GM19099 (cell line): Measurements from ENCODE around the gene AZU1.

Experiments
- POLR2A ChIP-seq: IDR thresholded peaks from 3 replicates; pipeline ENCODE4 v1.6.1; 2011; ENCODE audit warnings: low read depth; ENCODE audit not compliant: insufficient read length; ENCODE audit errors: extremely low read depth

Gene AZU1

GRCh38 chr19:827710-828321 lies at the start of gene AZU1:
Gene AZU1 (plus strand): TSS chr19:827837. CDS start chr19:827847, 10 bp downstream.
- no peak for TF ChIP-seq POLR2A

GRCh38 chr19:778910-779653 lies 48.6 kb upstream of the AZU1 start:
- TF ChIP-seq POLR2A: no peak

GRCh38 chr19:780935-781334 lies 46.7 kb upstream of the AZU1 start:
- no peak for TF ChIP-seq POLR2A

GRCh38 chr19:781800-782184 lies 45.8 kb upstream of the AZU1 start:
- TF ChIP-seq POLR2A: no peak

- TF ChIP-seq POLR2A: no peak
Measured at GRCh38 chr19:782185-782877, 45.3 kb upstream of the AZU1 start.

- no peak for TF ChIP-seq POLR2A
Measured at GRCh38 chr19:782878-783668, 44.6 kb upstream of the AZU1 start.

GRCh38 chr19:784541-784940 lies 43.1 kb upstream of the AZU1 start:
- TF ChIP-seq POLR2A: no peak

- TF ChIP-seq POLR2A: no peak
Measured at GRCh38 chr19:787536-787935, 40.1 kb upstream of the AZU1 start.

- no peak for TF ChIP-seq POLR2A
Measured at GRCh38 chr19:788686-788982, 39.0 kb upstream of the AZU1 start.

- no peak for TF ChIP-seq POLR2A
Measured at GRCh38 chr19:788983-789700, 38.5 kb upstream of the AZU1 start.

GRCh38 chr19:789701-790060 lies 38.0 kb upstream of the AZU1 start:
- no peak for TF ChIP-seq POLR2A

- TF ChIP-seq POLR2A: no peak
Measured at GRCh38 chr19:791007-791566, 36.5 kb upstream of the AZU1 start.

- no peak for TF ChIP-seq POLR2A
Measured at GRCh38 chr19:791567-792305, 35.9 kb upstream of the AZU1 start.
